Left ventricle myocardium inferior (tissue), 1 donor: ENCODE measurements around the gene C19orf25. TPM values are rescaled to one million over a fixed set of nuclear protein-coding genes. Genes with fewer than 3 reads are reported as not detected.
"Not testable (repeated sequence)": the region's sequence is repeated elsewhere in the genome, so short reads cannot be mapped to it uniquely, and the experiment has no call there.

Experiments used
- DNase-seq: peaks from one replicate; pipeline ENCODE4 v3.0.0-alpha.2; 2020
- H3K27ac ChIP-seq: fragments of 200-600 bp; replicated peaks from 2 replicates; pipeline ENCODE4 v1.8.0; 2021
- H3K27me3 ChIP-seq: fragments of 200-600 bp; 2 replicates; pipeline ENCODE4 v1.8.0; 2021; ENCODE audit warnings: low read depth
- H3K36me3 ChIP-seq: fragments of 200-600 bp; 2 replicates; pipeline ENCODE4 v1.8.0; 2021
- H3K4me1 ChIP-seq: fragments of 200-600 bp; 2 replicates; pipeline ENCODE4 v1.8.0; 2021
- H3K4me3 ChIP-seq: fragments of 200-600 bp; 2 replicates; pipeline ENCODE4 v1.8.0; 2021; ENCODE audit warnings: mild to moderate bottlenecking, moderate library complexity
- H3K9me3 ChIP-seq: fragments of 200-600 bp; replicated peaks from 2 replicates; pipeline ENCODE4 v1.8.0; 2021
- CTCF ChIP-seq: fragments of 200-600 bp; IDR thresholded peaks from 2 replicates; pipeline ENCODE4 v1.8.0; 2021; ENCODE audit warnings: antibody characterized with exemption, mild to moderate bottlenecking, borderline replicate concordance
- intact Hi-C: fragments of 100-400 bp; cut with micrococcal nuclease; formaldehyde crosslinking; loops from one replicate; pipeline ENCODE4 v1.11.0; 2022
- total RNA-seq: library from RNA; stranded (reverse); fragmentation: NEBNext Ultra II Directional; extraction: Animal tissue kit (Norgen Biotek cat#: 25700); gene quantifications from one replicate; pipeline ENCODE4 v1.2.1, GENCODE V29; 2021
- donor health status: DM: no; HTN: yes; CAD: no; lungs with severe emphysema.

C19orf25 gene
- total RNA-seq, 1 donor from 2014 or later, result 16.1 TPM

GRCh38 chr19:1441677-1442438 is 37.2 kb downstream of the C19orf25 start:
- intact Hi-C loops, result no loop called here

GRCh38 chr19:1441022-1441426 is 38.0 kb downstream of the C19orf25 start:
- Histone ChIP-seq H3K4me3 (no peak overlapping the region), H3K36me3 (peaks cover 37% of the 10 kb centered on the region), H3K9me3 (no peaks in the 10 kb centered on the region), H3K27me3 (peaks cover 9% of the 10 kb centered on the region), H3K4me1 (peaks cover 51% of the 10 kb centered on the region), H3K27ac (no peak overlapping the region)
- DNase-seq, result no peak
- TF ChIP-seq CTCF, result no peak
- intact Hi-C loops, result no loop called here

More at GRCh38 chr19:1441677-1442438, 37.2 kb downstream of the C19orf25 start:
- no peak for TF ChIP-seq CTCF
- H3K4me3 ChIP-seq, result no peak overlapping the region
- H3K27ac ChIP-seq, result no peak overlapping the region
- peaks cover 17% of the 10 kb centered on the region for H3K27me3 ChIP-seq
- H3K36me3 ChIP-seq, result peaks cover 37% of the 10 kb centered on the region
- H3K9me3 ChIP-seq, result no peaks in the 10 kb centered on the region
- no peak for DNase-seq
- peaks cover 59% of the 10 kb centered on the region for H3K4me1 ChIP-seq

GRCh38 chr19:1440418-1440801 is 38.6 kb downstream of the C19orf25 start:
- Histone ChIP-seq H3K36me3 (peaks cover 41% of the 10 kb centered on the region), H3K4me1 (peaks cover 44% of the 10 kb centered on the region), H3K9me3 (no peaks in the 10 kb centered on the region), H3K27ac (no peak overlapping the region), H3K27me3 (peaks cover 3% of the 10 kb centered on the region), H3K4me3 (peak overlapping the region; percentile 79)
- intact Hi-C loops, result no loop called here
- no peak for TF ChIP-seq CTCF
- no peak for DNase-seq

GRCh38 chr19:1439525-1440417 is 39.2 kb downstream of the C19orf25 start:
- Histone ChIP-seq H3K36me3 (peaks cover 47% of the 10 kb centered on the region), H3K4me3 (peak overlapping the region; percentile 79), H3K4me1 (peaks cover 38% of the 10 kb centered on the region)
- DNase-seq, intact Hi-C loops, H3K27ac ChIP-seq, H3K27me3 ChIP-seq, H3K9me3 ChIP-seq: not testable (repeated sequence)

- intact Hi-C loops, result no loop called here
- Histone ChIP-seq H3K4me1 (peaks cover 34% of the 10 kb centered on the region), H3K27ac (peak overlapping the region; percentile 85), H3K27me3 (no peaks in the 10 kb centered on the region), H3K4me3 (peak overlapping the region; percentile 79), H3K9me3 (no peaks in the 10 kb centered on the region), H3K36me3 (peaks cover 55% of the 10 kb centered on the region)
- no peak for TF ChIP-seq CTCF
- no peak for DNase-seq
Observed at GRCh38 chr19:1438933-1439354, 40.1 kb downstream of the C19orf25 start.
